ENCODE data around the gene SHH. TPM values are rescaled to one million over a fixed set of nuclear protein-coding genes. Genes with fewer than 3 reads are reported as not detected.

SHH gene
- total RNA-seq, 4 donors from 2014 or later = 0.21 to 0.68 TPM; not detected in 2

DNA sequence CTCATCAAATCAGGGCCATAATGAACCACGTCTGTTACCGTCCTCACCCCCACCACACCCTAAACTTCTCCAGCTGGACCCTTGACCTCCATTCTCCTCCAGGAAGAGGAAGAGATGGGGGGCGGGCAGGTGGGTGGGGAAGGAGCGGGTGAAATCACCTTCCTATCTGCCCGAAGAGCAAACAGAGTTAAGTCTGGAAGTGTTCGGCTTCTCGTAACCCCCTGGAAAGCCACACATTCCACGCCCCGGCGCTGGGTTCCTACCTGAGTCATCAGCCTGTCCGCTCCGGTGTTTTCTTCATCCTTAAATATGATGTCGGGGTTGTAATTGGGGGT, 736 bp downstream of the SHH start:
- Histone ChIP-seq H3K27me3 (peaks cover 99% of the 10 kb centered on the region), H3K9me3 (no peaks in the 10 kb centered on the region), H3K4me1 (peaks cover 32% of the 10 kb centered on the region), H3K4me3 (no peak overlapping the region), H3K36me3 (no peaks in the 10 kb centered on the region), H3K27ac (no peak overlapping the region)
- DNase-seq (ENCODE audit: low spot score in 2 of 2) = no peak
- WGBS = 2% methylated on average over 13 of the region's 13 CpGs
- TF ChIP-seq EP300 (IDR thresholded peaks at IDR 0.05) = no peak
- TF ChIP-seq, protein P1, sequence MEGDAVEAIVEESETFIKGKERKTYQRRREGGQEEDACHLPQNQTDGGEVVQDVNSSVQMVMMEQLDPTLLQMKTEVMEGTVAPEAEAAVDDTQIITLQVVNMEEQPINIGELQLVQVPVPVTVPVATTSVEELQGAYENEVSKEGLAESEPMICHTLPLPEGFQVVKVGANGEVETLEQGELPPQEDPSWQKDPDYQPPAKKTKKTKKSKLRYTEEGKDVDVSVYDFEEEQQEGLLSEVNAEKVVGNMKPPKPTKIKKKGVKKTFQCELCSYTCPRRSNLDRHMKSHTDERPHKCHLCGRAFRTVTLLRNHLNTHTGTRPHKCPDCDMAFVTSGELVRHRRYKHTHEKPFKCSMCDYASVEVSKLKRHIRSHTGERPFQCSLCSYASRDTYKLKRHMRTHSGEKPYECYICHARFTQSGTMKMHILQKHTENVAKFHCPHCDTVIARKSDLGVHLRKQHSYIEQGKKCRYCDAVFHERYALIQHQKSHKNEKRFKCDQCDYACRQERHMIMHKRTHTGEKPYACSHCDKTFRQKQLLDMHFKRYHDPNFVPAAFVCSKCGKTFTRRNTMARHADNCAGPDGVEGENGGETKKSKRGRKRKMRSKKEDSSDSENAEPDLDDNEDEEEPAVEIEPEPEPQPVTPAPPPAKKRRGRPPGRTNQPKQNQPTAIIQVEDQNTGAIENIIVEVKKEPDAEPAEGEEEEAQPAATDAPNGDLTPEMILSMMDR (IDR thresholded peaks at IDR 0.05) = no peak
- no peak for TF ChIP-seq POLR2A (IDR thresholded peaks at IDR 0.05)
- TF ChIP-seq POLR2AphosphoS5 (IDR thresholded peaks at IDR 0.05) = no peak

DNA sequence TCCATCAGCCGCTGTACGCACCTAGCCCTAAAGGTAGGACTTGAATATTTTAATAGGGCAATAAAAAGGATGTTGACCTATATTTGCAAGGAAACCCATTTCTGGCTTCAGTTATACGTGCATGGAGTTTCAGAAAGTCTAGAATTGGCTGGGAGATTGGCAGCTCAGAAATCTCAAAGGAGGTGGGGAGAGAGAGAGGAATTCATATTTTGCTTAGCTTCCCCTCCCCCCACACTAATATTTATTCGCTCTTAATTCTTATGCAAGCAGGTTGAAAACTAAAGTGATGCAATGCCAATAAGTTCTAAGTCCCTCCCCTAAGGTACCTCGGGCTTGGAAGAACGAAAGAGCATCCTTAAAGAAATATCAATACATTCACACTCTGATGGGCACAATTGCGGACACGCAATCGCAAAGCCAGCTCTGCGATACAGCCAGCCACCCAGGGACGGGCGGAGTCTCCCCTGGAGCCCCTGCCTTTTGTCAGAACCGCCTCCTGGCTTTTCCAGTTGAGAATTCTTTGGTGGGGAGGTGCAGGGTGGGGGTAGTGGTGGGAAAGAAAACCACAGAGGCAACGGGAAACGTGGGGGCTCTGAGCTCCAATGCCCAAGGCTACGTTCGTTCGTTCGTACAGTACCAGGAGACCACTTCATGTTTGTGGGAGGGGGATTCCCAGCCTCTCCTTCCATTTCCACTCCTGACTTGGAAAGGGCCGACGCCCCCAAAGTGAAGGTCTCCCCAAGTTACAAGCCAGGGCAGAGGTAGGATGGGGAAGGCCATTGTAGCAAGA, 1.3 kb downstream of the SHH start:
- WGBS = 2% methylated on average over 13 of the region's 21 CpGs
- DNase-seq (ENCODE audit: low spot score in 2 of 2) = no peak
- H3K36me3 ChIP-seq = no peaks in the 10 kb centered on the region
- H3K27me3 ChIP-seq = peaks cover 100% of the 10 kb centered on the region
- peaks cover 35% of the 10 kb centered on the region for H3K4me1 ChIP-seq
- no peaks in the 10 kb centered on the region for H3K9me3 ChIP-seq
- no peak overlapping the region for H3K27ac ChIP-seq
- TF ChIP-seq POLR2AphosphoS5 (IDR thresholded peaks at IDR 0.05) (no peak), POLR2A (IDR thresholded peaks at IDR 0.05) (no peak), EP300 (IDR thresholded peaks at IDR 0.05) (no peak)
- TF ChIP-seq, protein P1 (IDR thresholded peaks at IDR 0.05) = no peak
- H3K4me3 ChIP-seq = no peak overlapping the region

DNA sequence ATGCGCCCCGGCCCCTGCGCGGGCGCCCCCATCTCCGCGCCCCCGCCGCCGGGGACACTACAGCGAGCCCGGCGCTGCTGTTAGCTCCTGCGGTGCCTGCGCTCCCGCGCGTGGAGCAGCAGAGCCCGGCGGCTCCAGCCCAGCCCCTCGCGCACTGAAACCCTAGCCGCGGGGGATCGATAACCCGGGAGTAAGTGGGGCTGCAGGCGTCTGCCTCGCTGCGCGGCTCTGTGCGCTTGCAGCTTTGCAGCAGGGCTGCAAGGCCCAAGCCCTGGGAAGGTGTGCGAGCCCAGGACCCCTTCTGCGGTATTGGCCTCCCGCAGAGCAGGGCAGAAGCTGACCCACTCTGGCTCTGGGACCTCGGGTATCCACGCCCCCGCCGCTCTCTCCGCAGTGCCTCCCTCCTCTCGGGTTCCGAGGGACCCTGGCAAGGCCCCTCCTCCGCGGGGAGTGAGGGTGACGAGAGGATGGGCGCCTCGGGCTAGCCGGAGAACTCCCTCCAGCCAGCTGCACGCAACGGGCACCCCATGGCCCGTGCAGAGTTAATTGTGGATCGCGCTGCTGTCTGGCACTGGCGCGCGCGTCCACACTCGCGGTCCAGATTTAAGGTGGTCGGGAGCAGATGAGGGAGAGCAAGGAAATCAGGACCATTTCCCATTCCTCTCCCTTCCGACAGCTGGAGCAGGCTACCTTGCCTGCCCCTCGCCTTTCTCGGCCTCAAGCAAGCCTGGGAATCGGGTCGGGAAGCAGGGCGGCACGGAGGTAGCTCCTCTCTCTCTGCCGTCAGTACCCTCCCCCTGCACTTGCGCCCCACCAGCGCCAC, 2.1 kb downstream of the SHH start:
- Histone ChIP-seq H3K4me1 (peaks cover 43% of the 10 kb centered on the region), H3K4me3 (peak overlapping the region; percentile 13), H3K27me3 (peaks cover 100% of the 10 kb centered on the region), H3K9me3 (no peaks in the 10 kb centered on the region), H3K27ac (no peak overlapping the region), H3K36me3 (no peaks in the 10 kb centered on the region)
- DNase-seq (ENCODE audit: low spot score in 2 of 2) = no peak
- TF ChIP-seq POLR2A (IDR thresholded peaks at IDR 0.05) (no peak), EP300 (IDR thresholded peaks at IDR 0.05) (no peak), POLR2AphosphoS5 (IDR thresholded peaks at IDR 0.05) (no peak)
- TF ChIP-seq, protein P1 (IDR thresholded peaks at IDR 0.05) = no peak
- WGBS = 4% methylated on average over 13 of the region's 69 CpGs

DNA sequence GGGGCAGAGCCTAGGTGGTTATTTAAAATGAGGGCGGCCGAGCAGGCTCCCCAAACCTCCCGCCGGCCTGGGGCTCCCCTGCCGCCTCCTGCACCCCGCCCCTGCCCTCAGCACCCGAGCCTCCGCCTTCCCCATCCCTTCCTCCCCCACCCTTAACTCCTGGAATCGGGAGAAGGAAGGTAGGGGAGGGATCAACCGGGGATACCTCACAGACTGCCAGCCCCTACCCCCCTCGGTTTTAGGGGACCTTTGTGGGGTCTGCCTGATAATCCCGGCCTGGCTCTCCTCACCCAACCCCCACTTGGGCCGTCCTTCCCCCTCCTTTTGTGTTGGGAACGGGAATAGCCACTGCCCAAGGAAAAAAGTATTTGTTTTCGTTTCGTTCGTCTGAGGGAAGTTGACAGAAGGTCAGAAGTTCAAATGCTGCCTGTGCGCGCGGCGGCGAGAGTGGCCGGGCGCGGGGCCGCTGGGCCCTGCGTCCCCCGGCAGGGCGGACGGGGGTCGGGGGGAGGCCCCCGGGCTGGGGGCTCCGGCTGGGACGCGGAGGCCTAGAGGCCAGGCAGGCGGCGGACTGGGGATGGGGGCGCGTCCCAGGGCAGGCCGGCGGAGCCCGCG, 2.8 kb downstream of the SHH start:
- H3K4me1 ChIP-seq = peaks cover 51% of the 10 kb centered on the region
- H3K27ac ChIP-seq = no peak overlapping the region
- no peaks in the 10 kb centered on the region for H3K9me3 ChIP-seq
- peaks cover 100% of the 10 kb centered on the region for H3K27me3 ChIP-seq
- H3K36me3 ChIP-seq = no peaks in the 10 kb centered on the region
- no peak for TF ChIP-seq EP300 (IDR thresholded peaks at IDR 0.05)
- TF ChIP-seq POLR2AphosphoS5 (IDR thresholded peaks at IDR 0.05) = no peak
- no peak for TF ChIP-seq POLR2A (IDR thresholded peaks at IDR 0.05)
- TF ChIP-seq, protein P1 (IDR thresholded peaks at IDR 0.05) = no peak
- H3K4me3 ChIP-seq = peak overlapping the region; percentile 13
- 4% methylated on average over 22 of the region's 43 CpGs for WGBS
- no peak for DNase-seq (ENCODE audit: low spot score in 2 of 2)
